Keratinocyte (primary cell): ENCODE measurements around the gene GPR183. TPM values are rescaled to one million over a fixed set of nuclear protein-coding genes. Genes with fewer than 3 reads are reported as not detected.

Experiments used
- DNase-seq: peaks from one replicate; pipeline ENCODE4 v3.0.0-alpha.2; 2011; ENCODE audit warnings: low read depth, missing footprints, low spot score
- FAIRE-seq: peaks from 2 replicates; lab custom pipeline; 2011; peaks lifted over from hg19 to GRCh38; lab: Jason Lieb, UNC
- H2AFZ ChIP-seq: 2 replicates; pipeline ENCODE4 v1.6.0; 2012; ENCODE audit warnings: low read length, control low read depth, inconsistent platforms; ENCODE audit not compliant: control insufficient read depth
- H3K27ac ChIP-seq: 2 replicates; pipeline ENCODE4 v1.5.1; 2011; ENCODE audit warnings: low read length; ENCODE audit not compliant: control insufficient read depth, insufficient read depth
- H3K27me3 ChIP-seq: 3 replicates; pipeline ENCODE4 v1.6.0; 2011; ENCODE audit warnings: low read length; ENCODE audit not compliant: control insufficient read depth, insufficient read depth; ENCODE audit errors: extremely low read depth
- H3K36me3 ChIP-seq, 2 experiments: 2 replicates in 1 of 2; 3 replicates in 1 of 2; pipeline ENCODE4 v1.5.1; 2011; ENCODE audit warnings: low read length in 2 of 2, mild to moderate bottlenecking in 1 of 2; ENCODE audit not compliant: control insufficient read depth in 2 of 2, insufficient read depth in 2 of 2; ENCODE audit errors: extremely low read depth in 1 of 2
- H3K4me1 ChIP-seq: 3 replicates; pipeline ENCODE4 v1.5.1; 2011; ENCODE audit warnings: low read length; ENCODE audit not compliant: control insufficient read depth, insufficient read depth; ENCODE audit errors: extremely low read depth
- H3K4me2 ChIP-seq: 3 replicates; pipeline ENCODE4 v1.6.0; 2011; ENCODE audit warnings: low read depth, low read length; ENCODE audit not compliant: control insufficient read depth, insufficient read depth; ENCODE audit errors: extremely low read depth
- H3K4me3 ChIP-seq, 3 experiments: fragments of 200-600 bp in 1 of 3; sonication (generic) in 1 of 3; 2 replicates in 2 of 3; 3 replicates in 1 of 3; pipeline ENCODE4 v1.5.1; 2011 to 2016; ENCODE audit warnings: low read length in 3 of 3, mild to moderate bottlenecking in 3 of 3, control low read depth in 2 of 3, inconsistent platforms in 1 of 3, low read depth in 1 of 3, mixed read lengths in 1 of 3, mixed run types in 1 of 3, moderate library complexity in 1 of 3; ENCODE audit not compliant: control insufficient read depth in 2 of 3, insufficient read depth in 2 of 3; ENCODE audit errors: extremely low read depth in 1 of 3
- H3K79me2 ChIP-seq: 2 replicates; pipeline ENCODE4 v1.6.0; 2012; ENCODE audit warnings: low read length; ENCODE audit not compliant: control insufficient read depth, insufficient read depth
- H3K9ac ChIP-seq: 3 replicates; pipeline ENCODE4 v1.6.0; 2011; ENCODE audit warnings: low read length; ENCODE audit not compliant: control insufficient read depth, insufficient read depth; ENCODE audit errors: extremely low read depth
- H3K9me1 ChIP-seq: 3 replicates; pipeline ENCODE4 v1.6.0; 2011; ENCODE audit warnings: low read length; ENCODE audit not compliant: control insufficient read depth, insufficient read depth; ENCODE audit errors: extremely low read depth
- H3K9me3 ChIP-seq: 2 replicates; pipeline ENCODE4 v1.5.1; 2012; ENCODE audit warnings: low read depth, low read length; ENCODE audit not compliant: control insufficient read depth
- H4K20me1 ChIP-seq: 3 replicates; pipeline ENCODE4 v1.6.0; 2011; ENCODE audit warnings: low read length; ENCODE audit not compliant: control insufficient read depth, insufficient read depth; ENCODE audit errors: extremely low read depth
- EZH2 ChIP-seq: IDR thresholded peaks from one replicate; pipeline ENCODE4 v1.6.1; 2012; ENCODE audit warnings: inconsistent platforms, mild to moderate bottlenecking, low read length, moderate library complexity
- dilution Hi-C: fragments of 300-500 bp; cut with MboI; formaldehyde crosslinking; loops from one replicate; pipeline ENCODE4 v1.7.0; 2020; ENCODE audit warnings: low sequenced_read_pairs; ENCODE audit not compliant: extremely low pct_ligation_motif_present
- polyA plus RNA-seq, 5 experiments: library from polyadenylated mRNA; depleted of rRNA in 3 of 5; stranded (reverse) in 3 of 5; stranded (forward) in 1 of 5; unstranded in 1 of 5; fragments of >200 nt; gene quantifications; 1 replicate in 1 of 5; 2 replicates in 3 of 5; 3 replicates in 1 of 5; pipeline versions ENCODE4 v1.2.1 to v1.2.3, GENCODE V29; 2011 to 2012; ENCODE audit warnings: missing spikeins in 2 of 5, low read depth in 1 of 5, low replicate concordance in 1 of 5
- TF ChIP-seq, protein P1 (sequence below), 3 experiments: IDR thresholded peaks in 1 of 3; conservative IDR thresholded peaks in 1 of 3; optimal IDR thresholded peaks in 1 of 3; 2 replicates in 2 of 3; 3 replicates in 1 of 3; pipeline versions ENCODE3 to v1.5.1; 2011; ENCODE audit warnings: low read length in 3 of 3, mild to moderate bottlenecking in 3 of 3, moderate library complexity in 2 of 3, control low read depth in 1 of 3, inconsistent platforms in 1 of 3; ENCODE audit not compliant: insufficient read depth in 2 of 3; ENCODE audit errors: extremely low read depth in 1 of 3

The GPR183 gene
- polyA plus RNA-seq, 1 donor (not counting 4 experiments of a cell fraction or from before 2014, with no cell fraction given): not detected

DNA sequence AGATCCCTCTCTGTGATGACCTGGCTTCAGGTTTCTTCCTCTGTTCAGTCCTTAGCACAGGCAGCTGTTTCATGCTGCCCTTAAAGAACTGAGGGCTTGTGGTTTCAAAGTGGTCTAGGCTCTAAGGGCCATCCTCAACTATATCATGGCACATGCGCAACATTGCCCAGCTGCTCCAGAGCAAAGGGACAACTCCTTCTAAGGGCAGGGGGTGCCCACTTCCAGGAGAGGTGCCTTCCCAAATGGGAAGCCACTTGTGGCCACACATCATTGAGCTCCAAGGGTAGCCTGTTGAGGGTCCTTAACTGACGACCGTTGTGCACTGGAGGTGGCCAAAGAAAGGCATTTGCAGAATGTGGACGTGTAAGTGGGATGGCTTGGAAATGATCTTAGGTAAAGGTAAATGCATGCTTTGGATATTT lies 7.3 kb downstream of the GPR183 start:
- Histone ChIP-seq H3K4me2 (no peak overlapping the region), H3K9ac (no peak overlapping the region), H3K79me2 (no peaks in the 10 kb centered on the region), H3K4me3 (no peak overlapping the region), H3K9me1 (no peaks in the 10 kb centered on the region), H3K9me3 (no peaks in the 10 kb centered on the region), H2AFZ (no peak overlapping the region), H3K27ac (no peak overlapping the region), H4K20me1 (no peaks in the 10 kb centered on the region), H3K36me3 (peaks cover 0 to 2% of the 10 kb centered on the region in 2 experiments), H3K27me3 (no peaks in the 10 kb centered on the region), H3K4me1 (peaks cover 5% of the 10 kb centered on the region)
- DNase-seq: no peak
- no peak for TF ChIP-seq EZH2
- TF ChIP-seq, protein P1, sequence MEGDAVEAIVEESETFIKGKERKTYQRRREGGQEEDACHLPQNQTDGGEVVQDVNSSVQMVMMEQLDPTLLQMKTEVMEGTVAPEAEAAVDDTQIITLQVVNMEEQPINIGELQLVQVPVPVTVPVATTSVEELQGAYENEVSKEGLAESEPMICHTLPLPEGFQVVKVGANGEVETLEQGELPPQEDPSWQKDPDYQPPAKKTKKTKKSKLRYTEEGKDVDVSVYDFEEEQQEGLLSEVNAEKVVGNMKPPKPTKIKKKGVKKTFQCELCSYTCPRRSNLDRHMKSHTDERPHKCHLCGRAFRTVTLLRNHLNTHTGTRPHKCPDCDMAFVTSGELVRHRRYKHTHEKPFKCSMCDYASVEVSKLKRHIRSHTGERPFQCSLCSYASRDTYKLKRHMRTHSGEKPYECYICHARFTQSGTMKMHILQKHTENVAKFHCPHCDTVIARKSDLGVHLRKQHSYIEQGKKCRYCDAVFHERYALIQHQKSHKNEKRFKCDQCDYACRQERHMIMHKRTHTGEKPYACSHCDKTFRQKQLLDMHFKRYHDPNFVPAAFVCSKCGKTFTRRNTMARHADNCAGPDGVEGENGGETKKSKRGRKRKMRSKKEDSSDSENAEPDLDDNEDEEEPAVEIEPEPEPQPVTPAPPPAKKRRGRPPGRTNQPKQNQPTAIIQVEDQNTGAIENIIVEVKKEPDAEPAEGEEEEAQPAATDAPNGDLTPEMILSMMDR (optimal IDR thresholded peaks at IDR 0.05 in 1 of 3, IDR thresholded peaks at IDR 0.05 in 1 of 3, conservative IDR thresholded peaks at IDR 0.05 in 1 of 3; ENCODE audit: extremely low read depth in 1 of 3, insufficient read depth in 2 of 3, low read length in 3 of 3): no peak
- dilution Hi-C loops: no loop called here
- FAIRE-seq: no peak

DNA sequence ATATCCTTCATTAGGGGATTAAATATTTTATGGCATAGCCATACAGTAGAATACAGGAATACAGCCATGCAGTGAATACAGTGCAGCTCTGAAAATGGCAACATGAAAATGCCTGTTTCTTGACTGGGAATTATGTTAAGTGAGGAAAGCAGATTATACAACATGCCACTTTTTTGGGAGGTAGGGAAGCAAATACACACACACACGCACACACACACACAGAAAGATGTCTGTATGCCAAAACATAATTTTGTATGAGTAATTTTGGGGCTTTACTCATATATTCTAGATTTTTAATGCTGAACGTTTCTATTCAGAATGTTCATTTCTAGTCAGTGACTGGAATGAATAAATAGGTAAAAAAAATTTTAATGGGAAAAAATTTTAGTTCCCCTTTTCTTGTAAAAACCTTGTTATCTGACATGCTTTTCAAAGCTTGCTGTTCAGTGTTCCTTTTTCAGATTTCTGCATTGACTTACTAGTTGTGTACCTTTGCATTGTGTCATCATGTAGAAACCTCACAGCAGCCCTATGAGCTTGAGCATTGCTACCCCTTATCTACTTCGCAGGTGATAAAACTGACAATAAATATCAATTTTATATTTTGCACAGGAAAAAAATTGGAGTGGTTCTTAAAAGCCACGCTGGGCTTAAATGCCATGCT lies 7.8 kb downstream of the GPR183 start:
- FAIRE-seq: no peak
- peaks cover 5% of the 10 kb centered on the region for H3K4me1 ChIP-seq
- dilution Hi-C loops: no loop called here
- DNase-seq: no peak
- H3K79me2 ChIP-seq: no peaks in the 10 kb centered on the region
- H2AFZ ChIP-seq: no peak overlapping the region
- no peaks in the 10 kb centered on the region for H4K20me1 ChIP-seq
- H3K27ac ChIP-seq: no peak overlapping the region
- H3K9ac ChIP-seq: no peak overlapping the region
- TF ChIP-seq, protein P1 (optimal IDR thresholded peaks at IDR 0.05 in 1 of 3, IDR thresholded peaks at IDR 0.05 in 1 of 3, conservative IDR thresholded peaks at IDR 0.05 in 1 of 3; ENCODE audit: extremely low read depth in 1 of 3, insufficient read depth in 2 of 3, low read length in 3 of 3): no peak
- no peak for TF ChIP-seq EZH2
- H3K4me3 ChIP-seq: no peak overlapping the region
- H3K27me3 ChIP-seq: no peaks in the 10 kb centered on the region
- no peaks in the 10 kb centered on the region for H3K9me1 ChIP-seq
- no peaks in the 10 kb centered on the region for H3K9me3 ChIP-seq
- no peak overlapping the region for H3K4me2 ChIP-seq
- peaks cover 0 to 2% of the 10 kb centered on the region in 2 experiments for H3K36me3 ChIP-seq
